ENCODE results near the gene TNRC18.
A peak's percentile ranks its signal among the peaks of the same experiment; 100 is the strongest.
"Not testable (repeated sequence)": the region's sequence is repeated elsewhere in the genome, so short reads cannot be mapped to it uniquely, and the experiment has no call there.

The TNRC18 gene

DNA sequence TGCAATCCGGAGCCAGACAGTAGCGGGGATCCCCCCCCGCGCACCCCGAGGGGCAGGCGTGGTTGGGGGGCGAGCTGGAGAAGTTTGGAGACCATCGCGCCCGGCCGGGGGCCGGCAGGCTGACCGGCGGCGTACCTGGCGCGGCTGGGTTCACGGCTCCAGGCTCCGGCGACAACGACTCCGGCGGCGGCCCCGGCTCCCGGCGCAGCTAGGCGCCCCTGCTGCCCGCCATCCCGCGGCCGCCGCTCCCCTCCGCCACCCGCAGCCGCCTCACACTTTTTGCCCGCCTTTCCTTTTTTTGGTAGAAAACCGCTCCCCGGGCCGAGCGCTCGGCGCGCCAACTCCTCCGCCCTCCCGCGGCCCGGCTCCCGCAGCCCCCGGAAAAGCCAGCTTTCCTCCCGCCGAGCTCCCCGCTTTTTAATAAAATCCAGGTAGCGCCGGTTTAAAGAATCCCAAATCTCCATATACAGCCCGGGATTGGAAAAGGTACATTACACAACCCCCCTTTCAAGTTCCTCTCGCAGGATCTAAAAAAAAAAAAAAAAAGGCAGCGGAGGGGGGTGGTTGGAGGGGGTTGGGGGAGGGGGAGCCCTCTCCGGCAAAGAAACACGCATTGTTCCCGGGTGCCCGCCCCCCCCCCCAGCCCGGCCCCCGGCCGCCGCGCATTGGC lies at the start of gene TNRC18:
TSS of gene TNRC18 (minus strand) at position 529 of the 670 bp plus-strand sequence. CDS start 2,588 bp downstream, outside the sequence.
- H3K36me3 Mint-ChIP-seq: no peaks in the 10 kb centered on the region
- peak within 1 kb of the TSS; percentile 89 for H3K4me3 Mint-ChIP-seq
- H3K4me1 Mint-ChIP-seq: peaks cover 45% of the 10 kb centered on the region
- peak within 1 kb of the TSS; percentile 47 for H3K27ac Mint-ChIP-seq
- no peaks in the 10 kb centered on the region for H3K9me3 Mint-ChIP-seq
- peaks cover 37% of the 10 kb centered on the region for H3K27me3 Mint-ChIP-seq

DNA sequence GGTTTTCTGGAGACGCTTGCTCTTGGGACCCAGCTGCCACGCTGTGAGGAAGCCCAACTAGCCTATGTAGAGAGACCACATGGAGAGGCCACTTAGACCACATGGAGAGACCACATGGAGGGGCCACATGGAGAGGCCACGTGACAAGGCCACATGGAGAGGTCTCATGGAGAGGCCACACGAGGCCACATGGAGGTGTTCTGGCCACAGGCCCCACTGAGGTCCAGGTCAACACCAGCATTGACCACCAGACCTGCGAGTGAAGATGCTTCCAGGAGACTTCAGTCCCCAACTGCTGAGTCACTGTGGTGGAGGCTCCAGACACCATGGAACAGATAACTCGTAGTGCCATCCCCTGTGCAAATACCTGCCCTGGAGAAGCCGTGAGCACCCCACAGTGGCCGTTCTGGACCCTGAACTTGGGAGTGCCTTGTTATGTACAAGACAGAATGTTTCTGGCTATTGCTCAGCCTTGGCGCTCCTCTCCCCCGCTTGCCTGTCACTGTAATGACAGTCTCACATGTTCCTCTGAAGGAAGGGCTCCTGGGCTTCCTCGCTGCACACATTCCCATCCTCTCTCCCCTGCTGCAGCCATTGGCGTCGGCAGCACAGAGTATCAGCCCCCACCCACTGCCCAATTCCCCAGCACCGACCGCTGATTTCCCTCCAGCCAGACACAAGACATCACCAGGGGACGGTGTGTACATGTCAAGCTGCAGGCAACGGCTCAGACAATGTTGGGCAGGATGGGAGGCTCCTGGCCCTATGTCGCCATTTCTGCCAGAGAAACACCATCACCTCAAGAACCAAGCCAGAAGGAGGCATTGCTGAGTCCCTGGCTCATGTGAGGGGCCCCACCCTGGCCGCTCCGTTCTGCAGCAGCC lies 49.0 kb upstream of the TNRC18 start:
- H3K9me3 Mint-ChIP-seq: no peaks in the 10 kb centered on the region
- H3K4me3 Mint-ChIP-seq: no peak overlapping the region
- no peaks in the 10 kb centered on the region for H3K27me3 Mint-ChIP-seq
- no peaks in the 10 kb centered on the region for H3K4me1 Mint-ChIP-seq
- H3K27ac Mint-ChIP-seq: no peak overlapping the region
- H3K36me3 Mint-ChIP-seq: peaks cover 4% of the 10 kb centered on the region

DNA sequence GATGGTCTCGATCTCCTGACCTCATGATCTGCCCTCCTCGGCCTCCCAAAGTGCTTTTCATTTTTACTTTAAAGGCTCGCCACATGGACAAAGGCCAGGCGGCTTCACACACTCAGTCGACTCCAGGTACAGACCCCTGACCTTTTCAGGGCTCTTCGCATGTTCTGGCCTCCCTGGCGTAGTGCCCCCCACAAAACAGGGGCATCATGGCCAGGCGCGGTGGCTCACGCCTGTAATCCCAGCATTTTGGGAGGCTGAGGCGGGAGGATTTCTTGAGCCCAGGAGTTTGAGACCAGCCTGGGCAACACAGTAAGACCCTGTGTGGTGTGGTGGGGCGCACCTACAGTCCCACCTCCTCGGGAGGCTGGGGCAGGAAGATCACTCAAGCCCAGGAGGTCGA lies 48.0 kb upstream of the TNRC18 start:
- not testable (repeated sequence) for H3K4me3 Mint-ChIP-seq, H3K9me3 Mint-ChIP-seq, H3K4me1 Mint-ChIP-seq, H3K27ac Mint-ChIP-seq, H3K36me3 Mint-ChIP-seq, H3K27me3 Mint-ChIP-seq

DNA sequence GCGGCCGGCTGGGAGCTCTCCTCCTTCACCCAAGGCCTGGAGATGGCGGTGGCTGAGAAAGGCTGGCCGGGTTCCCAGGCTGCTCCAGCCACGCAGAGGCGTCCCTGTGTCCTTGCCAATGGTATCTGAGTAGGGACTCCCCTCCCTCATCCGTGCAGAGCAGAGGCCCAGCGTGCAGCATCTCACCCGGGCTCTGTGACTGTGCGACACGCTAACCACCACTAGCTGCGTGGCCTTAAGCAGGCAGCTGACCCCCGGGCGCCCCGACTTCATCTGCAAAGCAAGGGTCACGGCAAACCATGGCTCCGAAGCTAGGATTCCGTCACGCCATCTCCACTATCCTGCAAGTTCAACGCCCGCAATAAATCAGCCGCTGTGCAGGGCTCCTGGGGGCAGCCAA lies 47.2 kb upstream of the TNRC18 start:
- Mint-ChIP-seq H3K9me3 (no peaks in the 10 kb centered on the region), H3K36me3 (peaks cover 4% of the 10 kb centered on the region), H3K27ac (no peak overlapping the region), H3K27me3 (no peaks in the 10 kb centered on the region), H3K4me3 (no peak overlapping the region), H3K4me1 (no peaks in the 10 kb centered on the region)

DNA sequence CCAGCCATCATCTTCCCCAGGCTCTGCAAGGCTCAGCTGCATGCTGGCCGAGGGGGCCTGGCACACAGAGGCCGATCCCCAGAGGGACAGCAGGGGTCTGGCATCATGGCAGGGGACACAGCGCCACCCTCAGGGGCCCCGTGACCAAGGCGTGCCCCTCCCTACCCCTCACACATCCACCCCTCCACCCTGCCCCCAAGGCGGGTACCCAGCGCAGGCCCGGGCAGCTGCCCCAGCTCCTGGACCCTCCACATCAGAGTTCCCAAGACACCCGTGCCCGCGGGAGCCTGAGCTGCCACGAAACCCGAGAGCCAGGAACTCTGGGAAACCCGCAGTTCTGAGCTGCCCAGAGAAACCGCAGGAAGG lies 46.5 kb upstream of the TNRC18 start:
- H3K4me1 Mint-ChIP-seq: no peaks in the 10 kb centered on the region
- no peaks in the 10 kb centered on the region for H3K27me3 Mint-ChIP-seq
- no peak overlapping the region for H3K27ac Mint-ChIP-seq
- peaks cover 4% of the 10 kb centered on the region for H3K36me3 Mint-ChIP-seq
- H3K4me3 Mint-ChIP-seq: no peak overlapping the region
- no peaks in the 10 kb centered on the region for H3K9me3 Mint-ChIP-seq

DNA sequence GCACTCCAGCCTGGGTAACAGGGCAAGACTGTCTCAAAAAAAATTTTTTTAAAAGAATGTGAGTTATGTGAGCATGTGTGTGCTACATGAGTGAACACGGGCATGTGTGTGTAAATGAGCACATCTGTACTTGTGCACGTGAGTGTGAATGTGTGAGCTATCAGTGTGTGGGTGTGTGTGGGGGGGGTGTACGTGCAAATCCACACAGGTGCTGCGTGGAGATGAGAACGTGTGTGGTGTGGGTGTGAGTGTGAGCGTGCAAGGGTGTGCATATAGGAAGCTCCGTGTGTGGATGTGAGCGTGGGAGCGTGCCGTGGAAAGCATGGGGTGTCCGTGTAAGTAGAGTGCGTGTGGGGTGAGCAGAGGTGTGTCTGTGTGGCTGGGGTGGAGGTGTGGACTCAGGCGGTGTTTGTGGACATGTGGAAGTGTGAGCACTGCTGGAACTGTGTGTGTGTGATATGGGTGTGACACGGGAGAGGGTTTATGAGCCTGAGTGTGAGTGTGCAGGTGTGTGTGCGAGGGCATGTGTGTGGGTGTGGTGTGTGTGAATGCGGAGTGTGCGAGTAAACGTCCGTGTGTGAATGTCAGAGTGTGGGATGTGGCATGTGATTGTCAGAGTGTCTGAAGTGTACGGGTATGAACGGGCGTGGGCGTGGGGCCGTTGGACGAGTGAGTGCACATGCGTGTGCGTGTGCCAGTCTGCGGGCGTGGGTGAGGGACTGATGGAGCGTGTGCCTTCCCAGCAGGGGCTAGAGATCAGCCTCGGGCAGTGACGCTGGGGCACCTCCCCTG lies 45.9 kb upstream of the TNRC18 start:
- no peak overlapping the region for H3K27ac Mint-ChIP-seq
- no peaks in the 10 kb centered on the region for H3K9me3 Mint-ChIP-seq
- no peaks in the 10 kb centered on the region for H3K4me1 Mint-ChIP-seq
- H3K4me3 Mint-ChIP-seq: no peak overlapping the region
- no peaks in the 10 kb centered on the region for H3K27me3 Mint-ChIP-seq
- H3K36me3 Mint-ChIP-seq: peaks cover 4% of the 10 kb centered on the region

GRCh38 chr7:5467645-5468044 lies 44.0 kb upstream of the TNRC18 start:
- no peaks in the 10 kb centered on the region for H3K27me3 Mint-ChIP-seq
- no peak overlapping the region for H3K27ac Mint-ChIP-seq
- peaks cover under 1% of the 10 kb centered on the region for H3K36me3 Mint-ChIP-seq
- H3K9me3 Mint-ChIP-seq: no peaks in the 10 kb centered on the region
- no peaks in the 10 kb centered on the region for H3K4me1 Mint-ChIP-seq
- no peak overlapping the region for H3K4me3 Mint-ChIP-seq

DNA sequence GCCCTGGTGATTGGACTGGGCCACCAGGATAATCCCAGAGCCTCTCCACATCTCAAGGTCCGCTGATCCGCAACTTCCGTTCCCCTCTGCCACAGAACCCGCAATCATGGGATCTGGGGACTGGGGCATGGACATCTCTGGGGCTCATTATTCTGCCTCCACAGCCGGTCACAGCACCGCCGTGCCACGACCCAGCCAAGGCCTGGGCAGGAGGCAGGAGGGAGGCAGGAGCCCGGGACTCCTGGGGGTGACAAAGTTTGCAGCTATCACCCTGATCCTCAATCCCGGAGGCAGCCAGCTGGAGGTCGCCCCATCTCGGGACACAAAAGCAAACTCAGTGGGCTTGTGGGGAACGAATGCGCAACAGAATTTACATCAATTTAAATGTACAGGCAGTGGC lies 42.9 kb upstream of the TNRC18 start:
- Mint-ChIP-seq H3K4me3 (no peak overlapping the region), H3K36me3 (no peaks in the 10 kb centered on the region)

GRCh38 chr7:5463031-5463430 lies 39.4 kb upstream of the TNRC18 start:
- Mint-ChIP-seq H3K27me3 (no peaks in the 10 kb centered on the region), H3K4me1 (peaks cover 4% of the 10 kb centered on the region), H3K4me3 (no peak overlapping the region), H3K27ac (no peak overlapping the region), H3K9me3 (no peaks in the 10 kb centered on the region), H3K36me3 (peaks cover 2% of the 10 kb centered on the region)

More for the DNA sequence above, 42.9 kb upstream of the TNRC18 start:
- H3K27me3 Mint-ChIP-seq: no peaks in the 10 kb centered on the region
- no peaks in the 10 kb centered on the region for H3K9me3 Mint-ChIP-seq
- no peak overlapping the region for H3K27ac Mint-ChIP-seq
- peaks cover 4% of the 10 kb centered on the region for H3K4me1 Mint-ChIP-seq

- Mint-ChIP-seq H3K27ac (no peak overlapping the region), H3K9me3 (no peaks in the 10 kb centered on the region)
Observed at GRCh38 chr7:5462216-5462615, 38.6 kb upstream of the TNRC18 start.

GRCh38 chr7:5458921-5459480 lies 35.4 kb upstream of the TNRC18 start:
- no peak overlapping the region for H3K27ac Mint-ChIP-seq
- peaks cover 3% of the 10 kb centered on the region for H3K36me3 Mint-ChIP-seq
- peaks cover 4% of the 10 kb centered on the region for H3K4me1 Mint-ChIP-seq
- H3K27me3 Mint-ChIP-seq: no peaks in the 10 kb centered on the region
- H3K4me3 Mint-ChIP-seq: no peak overlapping the region
- no peaks in the 10 kb centered on the region for H3K9me3 Mint-ChIP-seq

More at GRCh38 chr7:5462216-5462615, 38.6 kb upstream of the TNRC18 start:
- Mint-ChIP-seq H3K4me3 (no peak overlapping the region), H3K4me1 (peaks cover 4% of the 10 kb centered on the region), H3K27me3 (no peaks in the 10 kb centered on the region), H3K36me3 (peaks cover 2% of the 10 kb centered on the region)

- no peak overlapping the region for H3K4me3 Mint-ChIP-seq
- peaks cover 1% of the 10 kb centered on the region for H3K27me3 Mint-ChIP-seq
- H3K9me3 Mint-ChIP-seq: no peaks in the 10 kb centered on the region
- no peak overlapping the region for H3K27ac Mint-ChIP-seq
- H3K36me3 Mint-ChIP-seq: peaks cover 5% of the 10 kb centered on the region
- H3K4me1 Mint-ChIP-seq: peaks cover 3% of the 10 kb centered on the region
Observed at GRCh38 chr7:5457245-5457735, 33.7 kb upstream of the TNRC18 start.

GRCh38 chr7:5456409-5456808 lies 32.8 kb upstream of the TNRC18 start:
- Mint-ChIP-seq H3K4me1 (no peaks in the 10 kb centered on the region), H3K27me3 (peaks cover 1% of the 10 kb centered on the region), H3K27ac (no peak overlapping the region), H3K4me3 (no peak overlapping the region), H3K36me3 (peaks cover 5% of the 10 kb centered on the region), H3K9me3 (no peaks in the 10 kb centered on the region)

GRCh38 chr7:5455581-5456219 lies 32.1 kb upstream of the TNRC18 start:
- H3K36me3 Mint-ChIP-seq: peaks cover 5% of the 10 kb centered on the region
- no peaks in the 10 kb centered on the region for H3K4me1 Mint-ChIP-seq
- no peak overlapping the region for H3K4me3 Mint-ChIP-seq
- no peak overlapping the region for H3K27ac Mint-ChIP-seq
- H3K27me3 Mint-ChIP-seq: peaks cover 1% of the 10 kb centered on the region
- no peaks in the 10 kb centered on the region for H3K9me3 Mint-ChIP-seq

- peaks cover 1% of the 10 kb centered on the region for H3K27me3 Mint-ChIP-seq
- no peak overlapping the region for H3K4me3 Mint-ChIP-seq
- no peaks in the 10 kb centered on the region for H3K9me3 Mint-ChIP-seq
- peaks cover 5% of the 10 kb centered on the region for H3K36me3 Mint-ChIP-seq
- no peaks in the 10 kb centered on the region for H3K4me1 Mint-ChIP-seq
- H3K27ac Mint-ChIP-seq: no peak overlapping the region
Observed at GRCh38 chr7:5455175-5455574, 31.5 kb upstream of the TNRC18 start.

Data from activated naive CD4-positive, alpha-beta T cell treated with anti-CD3 and anti-CD28 coated beads, Interleukin-2, amount 50 U/mL, for 24 hours (primary cell).